Activated naive CD4-positive, alpha-beta T cell treated with anti-CD3 and anti-CD28 coated beads for 36 hours (primary cell): ENCODE data around the gene PLEKHG3. TPM values are rescaled to one million over a fixed set of nuclear protein-coding genes. Genes with fewer than 3 reads are reported as not detected.

Experiments
- CTCF ChIA-PET: fragments of 350-600 bp; sonication (Branson Sonifier 250); formaldehyde crosslinking; loops from one replicate; lab custom pipeline; 2021; ENCODE audit warnings: antibody characterized with exemption; lab: Charles Lee
- DNase-seq: peaks from one replicate; pipeline ENCODE4 v3.0.0-alpha.2; 2020
- H3K27ac Mint-ChIP-seq: one replicate; pipeline ENCODE4 v1.8.0; 2021; ENCODE audit warnings: mild to moderate bottlenecking, mixed read lengths
- H3K27me3 Mint-ChIP-seq: one replicate; pipeline ENCODE4 v1.8.0; 2021; ENCODE audit warnings: low read depth, mixed read lengths
- H3K36me3 Mint-ChIP-seq: one replicate; pipeline ENCODE4 v1.8.0; 2021; ENCODE audit warnings: low read depth, mixed read lengths
- H3K4me1 Mint-ChIP-seq: one replicate; pipeline ENCODE4 v1.8.0; 2021; ENCODE audit warnings: low read depth, mixed read lengths
- H3K4me3 Mint-ChIP-seq: one replicate; pipeline ENCODE4 v1.8.0; 2021; ENCODE audit warnings: mild to moderate bottlenecking, moderate library complexity, mixed read lengths
- H3K9me3 Mint-ChIP-seq: one replicate; pipeline ENCODE4 v1.8.0; 2021; ENCODE audit warnings: mixed read lengths
- intact Hi-C: fragments of 100-400 bp; cut with micrococcal nuclease; formaldehyde crosslinking; loops from one replicate; pipeline ENCODE4 v1.15.1; 2023
- microRNA-seq: library from miRNA; unstranded; fragments of <30 nt; microRNA quantifications from one replicate; pipeline ENCODE4 v1.2.0, GENCODE V29; 2022; ENCODE audit warnings: borderline microRNAs expressed, borderline replicate concordance
- total RNA-seq, 2 experiments: library from RNA; stranded (reverse); gene quantifications; one replicate each; pipeline ENCODE4 v1.2.3, GENCODE V29; 2021

PLEKHG3 gene
- total RNA-seq, 2 experiments from 2014 or later = 0.48 to 1.1 TPM

GRCh38 chr14:64792871-64793560, 88.8 kb downstream of the PLEKHG3 start:
- Mint-ChIP-seq H3K36me3 (no peaks in the 10 kb centered on the region), H3K4me1 (no peaks in the 10 kb centered on the region), H3K27me3 (no peaks in the 10 kb centered on the region), H3K9me3 (no peaks in the 10 kb centered on the region), H3K27ac (no peak overlapping the region), H3K4me3 (no peak overlapping the region)
- CTCF ChIA-PET = interaction anchor here (1.3 kb wide), 1 partner anchor 9 kb away, joined by 4 read pairs; no protein-coding TSS in a partner anchor
- intact Hi-C loops = no loop called here
- no peak for DNase-seq

- Mint-ChIP-seq H3K36me3 (no peaks in the 10 kb centered on the region), H3K9me3 (no peaks in the 10 kb centered on the region), H3K4me3 (no peak overlapping the region), H3K4me1 (no peaks in the 10 kb centered on the region), H3K27ac (no peak overlapping the region), H3K27me3 (no peaks in the 10 kb centered on the region)
- no peak for DNase-seq
- CTCF ChIA-PET = interaction anchor here (0.6 to 1.0 kb wide), 4 partner anchors 9 to 49 kb away, joined by 3 to 4 read pairs (median 4); no protein-coding TSS in a partner anchor
- intact Hi-C loops = no loop called here
Observed at GRCh38 chr14:64795211-64795610, 91.0 kb downstream of the PLEKHG3 start.

- no peak for DNase-seq
- Mint-ChIP-seq H3K27ac (no peak overlapping the region), H3K4me3 (no peak overlapping the region), H3K36me3 (no peaks in the 10 kb centered on the region), H3K27me3 (no peaks in the 10 kb centered on the region), H3K4me1 (no peaks in the 10 kb centered on the region), H3K9me3 (no peaks in the 10 kb centered on the region)
- intact Hi-C loops = no loop called here
- CTCF ChIA-PET = interaction anchor here (0.6 to 1.0 kb wide), 3 partner anchors 8 to 96 kb away, joined by 3 to 4 read pairs (median 3); no protein-coding TSS in a partner anchor
Observed at GRCh38 chr14:64795921-64796320, 91.7 kb downstream of the PLEKHG3 start.

GRCh38 chr14:64796369-64796768, 92.1 kb downstream of the PLEKHG3 start:
- no peak for DNase-seq
- intact Hi-C loops = no loop called here
- H3K4me1 Mint-ChIP-seq = no peaks in the 10 kb centered on the region
- H3K4me3 Mint-ChIP-seq = no peak overlapping the region
- H3K27me3 Mint-ChIP-seq = no peaks in the 10 kb centered on the region
- no peak overlapping the region for H3K27ac Mint-ChIP-seq
- CTCF ChIA-PET = interaction anchor here (0.9 kb wide), 1 partner anchor 32 kb away, joined by 3 read pairs; no protein-coding TSS in a partner anchor
- H3K9me3 Mint-ChIP-seq = no peaks in the 10 kb centered on the region
- no peaks in the 10 kb centered on the region for H3K36me3 Mint-ChIP-seq

GRCh38 chr14:64799555-64799954, 95.3 kb downstream of the PLEKHG3 start:
- H3K4me3 Mint-ChIP-seq = no peak overlapping the region
- no peak overlapping the region for H3K27ac Mint-ChIP-seq
- intact Hi-C loops = no loop called here
- H3K4me1 Mint-ChIP-seq = no peaks in the 10 kb centered on the region
- CTCF ChIA-PET = interaction anchor here (0.7 to 3.1 kb wide), 6 partner anchors 10 to 199 kb away, joined by 3 to 19 read pairs (median 3); no protein-coding TSS in a partner anchor
- no peaks in the 10 kb centered on the region for H3K36me3 Mint-ChIP-seq
- DNase-seq = no peak
- H3K27me3 Mint-ChIP-seq = no peaks in the 10 kb centered on the region
- H3K9me3 Mint-ChIP-seq = no peaks in the 10 kb centered on the region

Small RNA genes lying within 50 kb of the gene (microRNA-seq; reads per million reads assigned to microRNA genes)
- gene MIR7855 = not detected

Other genes starting within 250 kb of the PLEKHG3 start
- under 1 TPM; 0.57 to 0.69 TPM for gene AKAP5, start 238.9 kb upstream of the PLEKHG3 start, total RNA-seq
- 10 to 100 TPM; 22.6 to 23.5 TPM for gene ZBTB25, start 200.6 kb upstream of the PLEKHG3 start, total RNA-seq
- 10 to 100 TPM; 21.3 to 23.4 TPM for gene ZBTB1, start 199.7 kb upstream of the PLEKHG3 start, total RNA-seq
- 1 to 10 TPM; 4.1 to 5.1 TPM for gene HSPA2, start 163.7 kb upstream of the PLEKHG3 start, total RNA-seq
- not detected for gene PPP1R36, start 154.5 kb upstream of the PLEKHG3 start, total RNA-seq
- under 1 TPM; 0.42 to 0.55 TPM for gene SPTB, start 175.5 kb downstream of the PLEKHG3 start, total RNA-seq
- gene CHURC1, start 210.0 kb downstream of the PLEKHG3 start, total RNA-seq = 10 to 100 TPM; 49.6 to 59.7 TPM
- gene GPX2, start 238.3 kb downstream of the PLEKHG3 start, total RNA-seq = not detected